Ramos (cell line): ENCODE results near the gene IFNL2.
"Not testable (repeated sequence)": the region's sequence is repeated elsewhere in the genome, so short reads cannot be mapped to it uniquely, and the experiment has no call there.

Source experiments
- in situ Hi-C: fragments of 300-500 bp; cut with MboI; formaldehyde crosslinking; loops from one replicate; pipeline ENCODE4 v1.14.3; 2022; ENCODE audit warnings: low sequenced_read_pairs; ENCODE audit not compliant: unreplicated experiment

The IFNL2 gene

GRCh38 chr19:39268085-39268484 is at the start of gene IFNL2:
TSS of gene IFNL2 (plus strand) at chr19:39268396. CDS start at chr19:39268569, 173 bp downstream.
- in situ Hi-C loops: not testable (repeated sequence)

- in situ Hi-C loops: loop anchor here (10.0 to 25.0 kb wide), 2 partner anchors 106 to 318 kb away; partner anchors contain the start of genes EID2, EID2B and LRFN1
These were observed 49.1 kb upstream of the IFNL2 start for GRCh38 chr19:39219108-39219507.

GRCh38 chr19:39223703-39224279 is 44.4 kb upstream of the IFNL2 start:
- in situ Hi-C loops: loop anchor here (25.0 kb wide), 1 partner anchor 314 kb away; the partner anchor contains the start of genes EID2 and EID2B

GRCh38 chr19:39224910-39225309 is 43.3 kb upstream of the IFNL2 start:
- in situ Hi-C loops: loop anchor here (25.0 kb wide), 1 partner anchor 312 kb away; the partner anchor contains the start of genes EID2 and EID2B

- in situ Hi-C loops: no loop called here
These were observed 38.0 kb upstream of the IFNL2 start for GRCh38 chr19:39230096-39230764.

GRCh38 chr19:39232708-39233107 is 35.5 kb upstream of the IFNL2 start:
- in situ Hi-C loops: no loop called here

- in situ Hi-C loops: no loop called here
These were observed 31.7 kb upstream of the IFNL2 start for GRCh38 chr19:39236527-39236926.

GRCh38 chr19:39237200-39238184 is 30.7 kb upstream of the IFNL2 start:
- in situ Hi-C loops: no loop called here

- in situ Hi-C loops: no loop called here
These were observed 30.0 kb upstream of the IFNL2 start for GRCh38 chr19:39238209-39238608.

GRCh38 chr19:39238944-39239343 is 29.3 kb upstream of the IFNL2 start:
- in situ Hi-C loops: no loop called here

- in situ Hi-C loops: no loop called here
These were observed 27.8 kb upstream of the IFNL2 start for GRCh38 chr19:39240421-39240820.

GRCh38 chr19:39243741-39244140 is 24.5 kb upstream of the IFNL2 start:
- in situ Hi-C loops: not testable (repeated sequence)

- in situ Hi-C loops: not testable (repeated sequence)
These were observed 23.6 kb upstream of the IFNL2 start, which contains the start of gene IFNL3 for GRCh38 chr19:39244410-39245100. TSS of gene IFNL3 (minus strand) at chr19:39245006. CDS start at chr19:39244967, 39 bp downstream.

- in situ Hi-C loops: not testable (repeated sequence)
These were observed 23.0 kb upstream of the IFNL2 start for GRCh38 chr19:39245166-39245565.

- in situ Hi-C loops: no loop called here
These were observed 21.1 kb upstream of the IFNL2 start for GRCh38 chr19:39246951-39247669.

- in situ Hi-C loops: no loop called here
These were observed 20.2 kb upstream of the IFNL2 start for GRCh38 chr19:39247701-39248664.

GRCh38 chr19:39248806-39249205 is 19.4 kb upstream of the IFNL2 start, which contains the start of gene IFNL4:
TSS of gene IFNL4 (minus strand) at chr19:39248856.
- in situ Hi-C loops: no loop called here

- in situ Hi-C loops: no loop called here
These were observed 17.1 kb upstream of the IFNL2 start for GRCh38 chr19:39251081-39251480.
